IMR-90 (cell line): ENCODE results near the gene ROGDI. TPM values are rescaled to one million over a fixed set of nuclear protein-coding genes. Genes with fewer than 3 reads are reported as not detected.

Source experiments
- ATAC-seq: fragments of 200-7000 bp; cut with Tn5 transposase; 2 replicates; pipeline ENCODE4 v1.9.1; 2020; ENCODE audit warnings: low read depth, mild to moderate bottlenecking, moderate library complexity
- BruUV-seq: library from RNA; stranded (reverse); fragments of 400-500 nt; replicated peaks from 2 replicates; lab custom pipeline; 2021; lab: Mats Ljungman, UMichigan
- CTCF ChIA-PET: fragments of 300-600 bp; formaldehyde crosslinking; extraction: SDS; loops from one replicate; lab custom pipeline; 2021; ENCODE audit warnings: antibody characterized with exemption; lab: Yijun Ruan, JAX
- POLR2A ChIA-PET: fragments of 300-600 bp; sonication (Branson Sonifier 250); formaldehyde crosslinking; loops from one replicate; lab custom pipeline; 2022; ENCODE audit warnings: antibody characterized with exemption; ENCODE audit not compliant: unreplicated experiment; lab: Charles Lee
- DNase-seq: peaks from one replicate; pipeline ENCODE4 v3.0.0; 2013
- H2AFZ ChIP-seq: replicated peaks from 2 replicates; pipeline ENCODE3; 2013; ENCODE audit warnings: low read length, mild to moderate bottlenecking; ENCODE audit not compliant: poor library complexity
- H2AK5ac ChIP-seq: 2 replicates; pipeline ENCODE4 v1.6.1; 2013; ENCODE audit warnings: low read depth, low read length, inconsistent platforms
- H2AK9ac ChIP-seq: replicated peaks from 2 replicates; pipeline ENCODE3; 2013; ENCODE audit warnings: mild to moderate bottlenecking, low read depth, low read length, moderate library complexity; ENCODE audit not compliant: poor library complexity
- H2BK120ac ChIP-seq: 2 replicates; pipeline ENCODE4 v1.6.1; 2013; ENCODE audit warnings: low read depth, low read length, inconsistent platforms
- H2BK15ac ChIP-seq: 3 replicates; pipeline ENCODE4 v1.6.1; 2013; ENCODE audit warnings: low read depth, low read length, inconsistent platforms
- H2BK20ac ChIP-seq: 2 replicates; pipeline ENCODE4 v1.6.1; 2013; ENCODE audit warnings: low read depth, mild to moderate bottlenecking, inconsistent platforms, low read length, moderate library complexity
- H2BK5ac ChIP-seq: 2 replicates; pipeline ENCODE4 v1.6.1; 2013; ENCODE audit warnings: mild to moderate bottlenecking, low read depth, low read length, inconsistent platforms; ENCODE audit not compliant: poor library complexity, severe bottlenecking
- H3K14ac ChIP-seq: replicated peaks from 2 replicates; pipeline ENCODE4 v1.6.1; 2013; ENCODE audit warnings: low read depth, low read length, inconsistent platforms
- H3K18ac ChIP-seq: 2 replicates; pipeline ENCODE4 v1.6.1; 2013; ENCODE audit warnings: low read depth, low read length, control low read depth
- H3K23ac ChIP-seq: 2 replicates; pipeline ENCODE4 v1.6.1; 2013; ENCODE audit warnings: low read depth, low read length, inconsistent platforms
- H3K27ac ChIP-seq: 2 replicates; pipeline ENCODE4 v1.5.1; 2013; ENCODE audit warnings: mild to moderate bottlenecking, control low read depth, low read length; ENCODE audit not compliant: insufficient read depth
- H3K27me3 ChIP-seq: 2 replicates; pipeline ENCODE4 v1.6.1; 2013; ENCODE audit warnings: low read length; ENCODE audit not compliant: control insufficient read depth, insufficient read depth
- H3K36me3 ChIP-seq: 2 replicates; pipeline ENCODE4 v1.6.1; 2013; ENCODE audit warnings: low read length, mixed read lengths; ENCODE audit not compliant: control insufficient read depth, insufficient read depth
- H3K4ac ChIP-seq: 2 replicates; pipeline ENCODE4 v1.6.1; 2013; ENCODE audit warnings: low read depth, low read length, inconsistent platforms
- H3K4me1 ChIP-seq: 2 replicates; pipeline ENCODE4 v1.6.1; 2013; ENCODE audit warnings: low read length, mixed read lengths; ENCODE audit not compliant: control insufficient read depth, insufficient read depth
- H3K4me2 ChIP-seq: 2 replicates; pipeline ENCODE4 v1.6.1; 2013; ENCODE audit warnings: low read depth, mild to moderate bottlenecking, control low read depth, low read length, moderate library complexity
- H3K4me3 ChIP-seq: 2 replicates; pipeline ENCODE4 v1.5.1; 2013; ENCODE audit warnings: low read depth, mild to moderate bottlenecking, control low read depth, low read length, moderate library complexity; ENCODE audit not compliant: insufficient read depth
- H3K56ac ChIP-seq: 2 replicates; pipeline ENCODE4 v1.6.1; 2013; ENCODE audit warnings: low read length, inconsistent platforms; ENCODE audit not compliant: insufficient read depth; ENCODE audit errors: extremely low read depth
- H3K79me1 ChIP-seq, 2 experiments: 2 replicates each; pipeline ENCODE4 v1.6.1; 2013; ENCODE audit warnings: low read length in 2 of 2, inconsistent platforms in 1 of 2, low read depth in 1 of 2
- H3K9ac ChIP-seq: 2 replicates; pipeline ENCODE4 v1.6.1; 2013; ENCODE audit warnings: low read depth, low read length, control low read depth
- H3K9me1 ChIP-seq: 2 replicates; pipeline ENCODE4 v1.6.1; 2013; ENCODE audit warnings: low read length, inconsistent platforms; ENCODE audit not compliant: insufficient read depth
- H3K9me3 ChIP-seq: 2 replicates; pipeline ENCODE4 v1.6.1; 2013; ENCODE audit warnings: low read length; ENCODE audit not compliant: control insufficient read depth, insufficient read depth
- H4K20me1 ChIP-seq: 2 replicates; pipeline ENCODE4 v1.6.1; 2013; ENCODE audit warnings: low read length, inconsistent platforms; ENCODE audit not compliant: insufficient read depth
- H4K5ac ChIP-seq: 2 replicates; pipeline ENCODE4 v1.6.1; 2013; ENCODE audit warnings: mild to moderate bottlenecking, low read depth, low read length, control low read depth
- H4K8ac ChIP-seq, 2 experiments: 2 replicates each; pipeline ENCODE4 v1.6.1; 2013; ENCODE audit warnings: low read depth in 2 of 2, low read length in 2 of 2, control low read depth in 1 of 2, inconsistent platforms in 1 of 2
- H4K91ac ChIP-seq: 2 replicates; pipeline ENCODE4 v1.6.1; 2013; ENCODE audit warnings: low read depth, low read length, inconsistent platforms; ENCODE audit not compliant: insufficient read depth
- BHLHE40 ChIP-seq: fragments of 150-350 bp; IDR thresholded peaks from 2 replicates; pipeline ENCODE4 v1.6.1; 2016; ENCODE audit warnings: mild to moderate bottlenecking, low read depth, low read length
- MAFK ChIP-seq: IDR thresholded peaks from 2 replicates; pipeline ENCODE4 v1.6.1; 2012; ENCODE audit warnings: low read depth, low read length, improper control_type of control experiment
- MAZ ChIP-seq: IDR thresholded peaks from 2 replicates; pipeline ENCODE4 v1.6.1; 2012; ENCODE audit warnings: low read depth, mild to moderate bottlenecking, low read length, improper control_type of control experiment, moderate library complexity, borderline replicate concordance
- MXI1 ChIP-seq: IDR thresholded peaks from 2 replicates; pipeline ENCODE4 v1.6.1; 2012; ENCODE audit warnings: low read depth, mild to moderate bottlenecking, low read length, moderate library complexity, borderline replicate concordance
- POLR2A ChIP-seq: IDR thresholded peaks from 2 replicates; pipeline ENCODE4 v1.6.1; 2012; ENCODE audit warnings: mild to moderate bottlenecking, low read depth, low read length
- RAD21 ChIP-seq: IDR thresholded peaks from 2 replicates; pipeline ENCODE4 v1.6.1; 2012; ENCODE audit warnings: low read length, improper control_type of control experiment
- SMC3 ChIP-seq: fragments of 150-350 bp; IDR thresholded peaks from 2 replicates; pipeline ENCODE4 v1.6.1; 2016; ENCODE audit warnings: low read depth, mild to moderate bottlenecking, antibody characterized with exemption, low read length, moderate library complexity
- WGBS, 2 experiments: methylation state at CpG; one replicate each; pipeline versions ENCODE4 v1.1.5 to v1.1.7; 2013; ENCODE audit warnings: missing lambda C conversion rate in 2 of 2; ENCODE audit not compliant: insufficient read length in 1 of 2; ENCODE audit errors: extremely low coverage in 2 of 2; 5-methylcytosine and 5-hydroxymethylcytosine counted together
- dilution Hi-C: fragments of 300-500 bp; cut with HindIII; formaldehyde crosslinking; loops from one replicate; pipeline ENCODE4 v1.14.3; 2018; ENCODE audit warnings: low sequenced_read_pairs; ENCODE audit not compliant: unreplicated experiment
- in situ Hi-C: fragments of 300-500 bp; cut with MboI; formaldehyde crosslinking; loops from 3 replicates; pipeline ENCODE4 v1.14.3; 2019; ENCODE audit warnings: low sequenced_read_pairs, inconsistent platforms, mixed read lengths
- intact Hi-C: fragments of 100-400 bp; cut with micrococcal nuclease; formaldehyde crosslinking; loops from 2 replicates; pipeline ENCODE4 v1.10.0; 2022
- polyA plus RNA-seq, 3 experiments: library from polyadenylated mRNA; depleted of rRNA; stranded (reverse); fragments of >200 nt; gene quantifications; 2 replicates each; pipeline ENCODE4 v1.2.3, GENCODE V29; 2012; ENCODE audit warnings: low replicate concordance in 1 of 3
- total RNA-seq: library from RNA; depleted of rRNA; stranded (reverse); fragments of >200 nt; gene quantifications from 2 replicates; pipeline ENCODE4 v1.2.3, GENCODE V29; 2012
- TF ChIP-seq, protein P1 (sequence below): fragments of 150-350 bp; IDR thresholded peaks from 2 replicates; pipeline ENCODE4 v1.6.1; 2016; ENCODE audit warnings: low read depth, mild to moderate bottlenecking, low read length, moderate library complexity, borderline replicate concordance

ROGDI gene
- total and polyA plus RNA-seq, 2 of the 4 experiments (the other 2 are of a cell fraction), result 13.6 to 27.1 TPM

DNA sequence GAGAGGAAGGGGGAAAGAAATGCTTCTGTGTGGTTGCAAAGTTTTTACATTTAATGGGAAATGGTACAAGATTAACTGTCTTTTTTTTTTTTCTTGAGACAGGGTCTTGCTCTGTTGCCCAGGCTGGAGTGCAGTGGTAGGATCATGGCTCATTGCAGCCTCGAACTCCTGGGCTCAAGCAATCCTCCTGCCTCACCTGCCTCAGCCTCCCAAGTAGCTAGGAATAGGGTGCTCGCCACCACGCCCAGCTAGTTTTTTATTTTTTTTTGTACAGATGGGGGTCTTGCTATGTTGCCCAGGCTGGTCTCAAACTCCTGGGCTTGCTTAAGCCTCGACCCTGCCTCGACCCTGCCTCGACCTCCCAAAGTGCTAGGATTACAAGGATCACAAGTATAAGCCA lies 3.8 kb upstream of the ROGDI start:
- Histone ChIP-seq H2BK120ac (no peak overlapping the region), H3K27me3 (no peaks in the 10 kb centered on the region), H2BK15ac (no peak overlapping the region), H3K36me3 (peaks cover 37% of the 10 kb centered on the region), H4K20me1 (no peaks in the 10 kb centered on the region; the same call in 1 of the 2 replicates), H4K5ac (no peak overlapping the region), H3K56ac (no peak overlapping the region), H3K27ac (no peak overlapping the region), H3K9me1 (no peaks in the 10 kb centered on the region), H3K9ac (no peak overlapping the region), H2BK20ac (no peak overlapping the region), H2AFZ (no peak overlapping the region), H3K4me1 (peaks cover 5% of the 10 kb centered on the region; the same call in 1 of the 2 replicates), H3K9me3 (no peaks in the 10 kb centered on the region), H3K14ac (no peak overlapping the region), H3K23ac (no peak overlapping the region; the same call in 1 of the 2 replicates), H3K4ac (no peak overlapping the region), H3K4me2 (no peak overlapping the region), H3K4me3 (no peak overlapping the region), H3K79me1 (peaks cover 0 to 7% of the 10 kb centered on the region in 2 experiments; a peak in 2 of 4 replicates), H4K91ac (no peak overlapping the region), H3K18ac (no peak overlapping the region), H2BK5ac (no peak overlapping the region), H2AK9ac (no peak overlapping the region), H4K8ac (no peak overlapping the region), H2AK5ac (no peak overlapping the region)
- POLR2A ChIA-PET, result no interaction called here
- in situ Hi-C loops (no loop called here), intact Hi-C loops (no loop called here), dilution Hi-C loops (no loop called here)
- ATAC-seq, result no peak
- BruUV-seq, result no TSS peak
- TF ChIP-seq MAFK, result no peak
- TF ChIP-seq POLR2A, result no peak
- TF ChIP-seq, protein P1, sequence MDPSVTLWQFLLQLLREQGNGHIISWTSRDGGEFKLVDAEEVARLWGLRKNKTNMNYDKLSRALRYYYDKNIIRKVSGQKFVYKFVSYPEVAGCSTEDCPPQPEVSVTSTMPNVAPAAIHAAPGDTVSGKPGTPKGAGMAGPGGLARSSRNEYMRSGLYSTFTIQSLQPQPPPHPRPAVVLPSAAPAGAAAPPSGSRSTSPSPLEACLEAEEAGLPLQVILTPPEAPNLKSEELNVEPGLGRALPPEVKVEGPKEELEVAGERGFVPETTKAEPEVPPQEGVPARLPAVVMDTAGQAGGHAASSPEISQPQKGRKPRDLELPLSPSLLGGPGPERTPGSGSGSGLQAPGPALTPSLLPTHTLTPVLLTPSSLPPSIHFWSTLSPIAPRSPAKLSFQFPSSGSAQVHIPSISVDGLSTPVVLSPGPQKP, result no peak
- no peak for TF ChIP-seq RAD21
- no peak for TF ChIP-seq MAZ
- TF ChIP-seq SMC3, result no peak
- no peak for TF ChIP-seq MXI1
- no peak for TF ChIP-seq BHLHE40
- DNase-seq, result no peak
- CTCF ChIA-PET, result no interaction called here
- WGBS, 2 experiments, result no CpG with 5 or more reads among the region's 6 CpGs
